Hepatocyte (in vitro differentiated cells): ENCODE results near the gene OSBPL6. TPM values are rescaled to one million over a fixed set of nuclear protein-coding genes. Genes with fewer than 3 reads are reported as not detected.
A peak's percentile ranks its signal among the peaks of the same experiment; 100 is the strongest.

ENCODE experiments used
- DNase-seq: peaks from one replicate; pipeline ENCODE4 v3.0.0-alpha.2; 2016; ENCODE audit warnings: low spot score
- H2AFZ ChIP-seq: fragments of 200-600 bp; sonication (generic); 2 replicates; pipeline ENCODE4 v1.6.0; 2016; ENCODE audit warnings: antibody characterized with exemption, mild to moderate bottlenecking
- H3K27ac ChIP-seq: fragments of 200-600 bp; sonication (generic); 2 replicates; pipeline ENCODE4 v1.5.1; 2016; ENCODE audit warnings: mild to moderate bottlenecking
- H3K27me3 ChIP-seq: fragments of 200-600 bp; sonication (generic); 2 replicates; pipeline ENCODE4 v1.6.1; 2016
- H3K36me3 ChIP-seq: fragments of 200-600 bp; sonication (generic); replicated peaks from 2 replicates; pipeline ENCODE4 v1.5.1; 2016; ENCODE audit warnings: low read depth; ENCODE audit not compliant: insufficient read depth
- H3K4me1 ChIP-seq: fragments of 200-600 bp; sonication (generic); 2 replicates; pipeline ENCODE4 v1.5.1; 2016; ENCODE audit warnings: mild to moderate bottlenecking, moderate library complexity; ENCODE audit not compliant: insufficient read depth
- H3K4me2 ChIP-seq: fragments of 200-600 bp; sonication (generic); 2 replicates; pipeline ENCODE4 v1.6.0; 2016
- H3K4me3 ChIP-seq: fragments of 200-600 bp; sonication (generic); 2 replicates; pipeline ENCODE4 v1.5.1; 2016; ENCODE audit warnings: mild to moderate bottlenecking
- H3K79me2 ChIP-seq: fragments of 200-600 bp; sonication (generic); 2 replicates; pipeline ENCODE4 v1.6.0; 2017; ENCODE audit warnings: mild to moderate bottlenecking
- H3K9me2 ChIP-seq: fragments of 200-600 bp; sonication (generic); replicated peaks from 2 replicates; pipeline ENCODE4 v1.6.0; 2017; ENCODE audit warnings: mild to moderate bottlenecking; ENCODE audit not compliant: insufficient read depth
- H3K9me3 ChIP-seq: fragments of 200-600 bp; sonication (generic); 2 replicates; pipeline ENCODE4 v1.5.1; 2016; ENCODE audit warnings: low read depth, mild to moderate bottlenecking
- H4K20me1 ChIP-seq: fragments of 200-600 bp; sonication (generic); 2 replicates; pipeline ENCODE4 v1.6.0; 2016; ENCODE audit warnings: mild to moderate bottlenecking; ENCODE audit not compliant: insufficient read depth, poor library complexity, severe bottlenecking
- EZH2 ChIP-seq: fragments of 200-600 bp; sonication (generic); IDR thresholded peaks from 2 replicates; pipeline ENCODE4 v1.6.1; 2016; ENCODE audit warnings: antibody characterized with exemption, mild to moderate bottlenecking, borderline replicate concordance
- EZH2phosphoT487 ChIP-seq: fragments of 200-600 bp; sonication (generic); IDR thresholded peaks from one replicate; pipeline ENCODE4 v1.6.1; 2018; ENCODE audit warnings: antibody characterized with exemption, mild to moderate bottlenecking, low read depth, moderate library complexity; ENCODE audit not compliant: unreplicated experiment, severe bottlenecking
- WGBS: methylation state at CpG from one replicate; pipeline ENCODE4 v1.1.6; 2016; ENCODE audit warnings: low lambda C conversion rate; ENCODE audit errors: missing lambda C conversion rate; 5-methylcytosine and 5-hydroxymethylcytosine counted together
- polyA plus RNA-seq: library from polyadenylated mRNA; unstranded; fragments of >200 nt; fragmentation: Nextera tagmentation; extraction: Ambion mirVana; gene quantifications from 2 replicates; pipeline ENCODE4 v1.2.1, GENCODE V29; 2016
- total RNA-seq: library from RNA; depleted of rRNA; stranded (reverse); fragments of >200 nt; gene quantifications from 2 replicates; pipeline ENCODE4 v1.2.3, GENCODE V29; 2014
- TF ChIP-seq, protein P1 (sequence below): fragments of 200-600 bp; sonication (generic); IDR thresholded peaks from 2 replicates; pipeline ENCODE4 v1.5.1; 2016; ENCODE audit warnings: antibody characterized with exemption, mild to moderate bottlenecking; ENCODE audit not compliant: poor library complexity

Gene OSBPL6
- total and polyA plus RNA-seq, 2 experiments from 2014 or later: 2.5 to 3.0 TPM

DNA sequence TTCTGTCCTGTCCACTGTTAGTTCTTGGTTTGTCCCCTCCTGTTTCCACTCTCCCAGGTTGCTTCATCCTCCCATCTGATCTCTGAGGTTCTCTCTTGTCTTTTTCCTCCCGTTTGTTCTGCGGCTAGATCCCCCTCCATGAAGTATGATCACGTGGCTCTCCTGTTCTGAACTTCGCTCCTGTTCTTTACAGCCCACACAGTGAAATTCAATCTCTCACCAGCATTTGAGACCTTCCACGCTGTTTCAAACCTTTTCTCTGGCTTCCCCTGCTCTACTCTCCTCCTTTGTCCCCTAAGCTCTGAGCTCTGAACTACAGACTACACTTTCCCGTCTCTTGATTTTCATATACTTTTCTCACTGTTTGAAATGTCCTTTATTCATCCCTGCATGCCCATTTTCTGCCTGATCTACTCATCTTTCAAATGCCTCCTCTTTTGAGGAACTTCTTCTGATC, 83.5 kb downstream of the OSBPL6 start:
- 2% methylated on average over 6 of the region's 6 CpGs for WGBS
- Histone ChIP-seq H3K27me3 (no peaks in the 10 kb centered on the region), H2AFZ (peak overlapping the region; percentile 46), H3K4me3 (no peak overlapping the region), H3K4me2 (peak overlapping the region; percentile 63), H3K36me3 (no peaks in the 10 kb centered on the region), H3K9me3 (no peaks in the 10 kb centered on the region), H4K20me1 (no peaks in the 10 kb centered on the region), H3K79me2 (no peaks in the 10 kb centered on the region), H3K4me1 (peaks cover 31% of the 10 kb centered on the region), H3K9me2 (no peaks in the 10 kb centered on the region), H3K27ac (peak overlapping the region; percentile 84)
- DNase-seq: peak; percentile 66
- TF ChIP-seq, protein P1, sequence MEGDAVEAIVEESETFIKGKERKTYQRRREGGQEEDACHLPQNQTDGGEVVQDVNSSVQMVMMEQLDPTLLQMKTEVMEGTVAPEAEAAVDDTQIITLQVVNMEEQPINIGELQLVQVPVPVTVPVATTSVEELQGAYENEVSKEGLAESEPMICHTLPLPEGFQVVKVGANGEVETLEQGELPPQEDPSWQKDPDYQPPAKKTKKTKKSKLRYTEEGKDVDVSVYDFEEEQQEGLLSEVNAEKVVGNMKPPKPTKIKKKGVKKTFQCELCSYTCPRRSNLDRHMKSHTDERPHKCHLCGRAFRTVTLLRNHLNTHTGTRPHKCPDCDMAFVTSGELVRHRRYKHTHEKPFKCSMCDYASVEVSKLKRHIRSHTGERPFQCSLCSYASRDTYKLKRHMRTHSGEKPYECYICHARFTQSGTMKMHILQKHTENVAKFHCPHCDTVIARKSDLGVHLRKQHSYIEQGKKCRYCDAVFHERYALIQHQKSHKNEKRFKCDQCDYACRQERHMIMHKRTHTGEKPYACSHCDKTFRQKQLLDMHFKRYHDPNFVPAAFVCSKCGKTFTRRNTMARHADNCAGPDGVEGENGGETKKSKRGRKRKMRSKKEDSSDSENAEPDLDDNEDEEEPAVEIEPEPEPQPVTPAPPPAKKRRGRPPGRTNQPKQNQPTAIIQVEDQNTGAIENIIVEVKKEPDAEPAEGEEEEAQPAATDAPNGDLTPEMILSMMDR: no peak
- no peak for TF ChIP-seq EZH2phosphoT487
- no peak for TF ChIP-seq EZH2

DNA sequence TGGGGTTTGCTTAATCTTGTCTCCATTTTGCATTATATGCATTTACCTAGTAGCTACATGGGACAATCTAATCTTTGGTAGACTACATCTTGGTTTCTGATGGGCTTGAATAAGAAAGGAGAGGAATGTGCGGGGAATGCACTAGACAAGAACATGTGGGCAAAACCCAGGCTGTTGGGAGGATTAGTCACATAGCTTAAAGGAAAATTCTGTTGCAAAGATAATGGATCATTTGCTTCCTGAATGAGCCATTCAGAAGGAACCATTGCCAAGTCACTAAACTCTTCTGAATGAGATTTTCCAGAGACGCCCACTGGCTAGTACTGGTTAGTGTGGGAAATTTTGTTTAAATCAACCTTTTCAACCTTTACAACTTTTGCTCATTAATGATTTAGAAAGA, 84.8 kb downstream of the OSBPL6 start:
- no peaks in the 10 kb centered on the region for H3K79me2 ChIP-seq
- WGBS: 73% methylated on average over 2 of the region's 2 CpGs
- H3K27ac ChIP-seq: peak overlapping the region; percentile 84
- H3K4me1 ChIP-seq: peaks cover 31% of the 10 kb centered on the region
- peak; percentile 20 for DNase-seq
- no peaks in the 10 kb centered on the region for H4K20me1 ChIP-seq
- H2AFZ ChIP-seq: no peak overlapping the region
- H3K4me3 ChIP-seq: no peak overlapping the region
- no peaks in the 10 kb centered on the region for H3K36me3 ChIP-seq
- no peaks in the 10 kb centered on the region for H3K9me3 ChIP-seq
- no peaks in the 10 kb centered on the region for H3K9me2 ChIP-seq
- peak overlapping the region; percentile 63 for H3K4me2 ChIP-seq
- no peaks in the 10 kb centered on the region for H3K27me3 ChIP-seq
- TF ChIP-seq EZH2phosphoT487 (no peak), EZH2 (no peak)
- TF ChIP-seq, protein P1: no peak

DNA sequence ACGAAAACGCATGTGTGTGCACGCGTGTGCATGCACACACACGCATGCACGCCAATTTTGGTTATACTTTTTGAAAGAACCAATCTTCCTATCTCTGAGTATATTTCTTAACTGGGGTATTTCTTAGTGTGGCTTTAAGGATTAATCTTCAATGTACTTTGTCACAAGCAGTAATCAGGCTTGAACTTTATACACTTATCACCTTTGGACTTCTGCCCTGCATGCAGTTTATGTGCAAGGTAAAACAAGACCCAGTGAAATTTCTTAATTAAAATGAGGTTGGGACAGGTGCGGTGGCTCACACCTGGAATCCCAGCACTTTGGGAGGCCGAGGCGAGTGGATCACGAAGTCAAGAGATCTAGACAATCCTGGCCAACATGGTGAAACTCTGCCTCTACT, 85.3 kb downstream of the OSBPL6 start:
- no peaks in the 10 kb centered on the region for H3K36me3 ChIP-seq
- H3K4me2 ChIP-seq: peak overlapping the region; percentile 63
- H2AFZ ChIP-seq: no peak overlapping the region
- no peaks in the 10 kb centered on the region for H3K27me3 ChIP-seq
- H3K79me2 ChIP-seq: no peaks in the 10 kb centered on the region
- H4K20me1 ChIP-seq: no peaks in the 10 kb centered on the region
- no peaks in the 10 kb centered on the region for H3K9me2 ChIP-seq
- no peak for DNase-seq
- 93% methylated on average over 10 of the region's 10 CpGs for WGBS
- H3K27ac ChIP-seq: peak overlapping the region; percentile 71
- peaks cover 31% of the 10 kb centered on the region for H3K4me1 ChIP-seq
- no peaks in the 10 kb centered on the region for H3K9me3 ChIP-seq
- TF ChIP-seq EZH2phosphoT487 (no peak), EZH2 (no peak)
- TF ChIP-seq, protein P1: no peak
- H3K4me3 ChIP-seq: no peak overlapping the region
